Measurements from ENCODE around the gene OR8G5. TPM values are rescaled to one million over a fixed set of nuclear protein-coding genes. Genes with fewer than 3 reads are reported as not detected.
"Not testable (repeated sequence)": the region's sequence is repeated elsewhere in the genome, so short reads cannot be mapped to it uniquely, and the experiment has no call there.

OR8G5 gene
- total RNA-seq, 1 donor from 2014 or later: not detected

GRCh38 chr11:124240621-124241397 lies 15.4 kb upstream of the OR8G5 start, which contains the start of gene OR8G1:
Gene OR8G1 (plus strand): TSS chr11:124241095. CDS start chr11:124249676, 8,581 bp downstream.
- intact Hi-C loops (cut with micrococcal nuclease): no loop called here
- H3K36me3 Mint-ChIP-seq (ENCODE audit: low read depth): no peaks in the 10 kb centered on the region
- no peak within 1 kb of the TSS for H3K27ac Mint-ChIP-seq
- no peak for DNase-seq (ENCODE audit: low spot score)
- H3K4me3 Mint-ChIP-seq: no peak within 1 kb of the TSS
- H3K27me3 Mint-ChIP-seq (ENCODE audit: insufficient read depth): no peaks in the 10 kb centered on the region
- H3K4me1 Mint-ChIP-seq (ENCODE audit: low read depth): no peaks in the 10 kb centered on the region
- H3K9me3 Mint-ChIP-seq: no peaks in the 10 kb centered on the region

GRCh38 chr11:124249869-124250268 lies 6.3 kb upstream of the OR8G5 start:
- H3K27ac Mint-ChIP-seq; H3K9me3 Mint-ChIP-seq; intact Hi-C loops (cut with micrococcal nuclease); H3K4me1 Mint-ChIP-seq (ENCODE audit: low read depth); H3K4me3 Mint-ChIP-seq; H3K27me3 Mint-ChIP-seq (ENCODE audit: insufficient read depth); DNase-seq (ENCODE audit: low spot score); H3K36me3 Mint-ChIP-seq (ENCODE audit: low read depth): not testable (repeated sequence)

- H3K9me3 Mint-ChIP-seq; H3K4me1 Mint-ChIP-seq (ENCODE audit: low read depth); DNase-seq (ENCODE audit: low spot score); intact Hi-C loops (cut with micrococcal nuclease); H3K36me3 Mint-ChIP-seq (ENCODE audit: low read depth); H3K27ac Mint-ChIP-seq; H3K27me3 Mint-ChIP-seq (ENCODE audit: insufficient read depth); H3K4me3 Mint-ChIP-seq: not testable (repeated sequence)
Observed at GRCh38 chr11:124265041-124265440, 8.9 kb downstream of the OR8G5 start.

GRCh38 chr11:124270886-124271285 lies 14.7 kb downstream of the OR8G5 start:
- H3K27me3 Mint-ChIP-seq (ENCODE audit: insufficient read depth); H3K27ac Mint-ChIP-seq; intact Hi-C loops (cut with micrococcal nuclease): not testable (repeated sequence)

GRCh38 chr11:124274000-124274399 lies 17.8 kb downstream of the OR8G5 start:
- intact Hi-C loops (cut with micrococcal nuclease): no loop called here
- H3K4me1 Mint-ChIP-seq (ENCODE audit: low read depth): peaks cover 8% of the 10 kb centered on the region
- no peaks in the 10 kb centered on the region for H3K27me3 Mint-ChIP-seq (ENCODE audit: insufficient read depth)

More at GRCh38 chr11:124270886-124271285, 14.7 kb downstream of the OR8G5 start:
- H3K9me3 Mint-ChIP-seq; DNase-seq (ENCODE audit: low spot score); H3K4me1 Mint-ChIP-seq (ENCODE audit: low read depth); H3K4me3 Mint-ChIP-seq; H3K36me3 Mint-ChIP-seq (ENCODE audit: low read depth): not testable (repeated sequence)

GRCh38 chr11:124276081-124276480 lies 19.9 kb downstream of the OR8G5 start:
- Mint-ChIP-seq H3K4me1 (ENCODE audit: low read depth) (peaks cover 8% of the 10 kb centered on the region), H3K4me3 (no peak overlapping the region), H3K9me3 (no peaks in the 10 kb centered on the region), H3K27ac (no peak overlapping the region), H3K36me3 (ENCODE audit: low read depth) (no peaks in the 10 kb centered on the region), H3K27me3 (ENCODE audit: insufficient read depth) (no peaks in the 10 kb centered on the region)
- intact Hi-C loops (cut with micrococcal nuclease): no loop called here
- DNase-seq (ENCODE audit: low spot score): no peak

More at GRCh38 chr11:124274000-124274399, 17.8 kb downstream of the OR8G5 start:
- no peak for DNase-seq (ENCODE audit: low spot score)
- Mint-ChIP-seq H3K36me3 (ENCODE audit: low read depth) (no peaks in the 10 kb centered on the region), H3K27ac (no peak overlapping the region), H3K4me3 (no peak overlapping the region), H3K9me3 (no peaks in the 10 kb centered on the region)

- no peak overlapping the region for H3K27ac Mint-ChIP-seq
- DNase-seq (ENCODE audit: low spot score): no peak
- no peaks in the 10 kb centered on the region for H3K9me3 Mint-ChIP-seq
- intact Hi-C loops (cut with micrococcal nuclease): no loop called here
- no peaks in the 10 kb centered on the region for H3K27me3 Mint-ChIP-seq (ENCODE audit: insufficient read depth)
- no peaks in the 10 kb centered on the region for H3K36me3 Mint-ChIP-seq (ENCODE audit: low read depth)
- H3K4me1 Mint-ChIP-seq (ENCODE audit: low read depth): peaks cover 8% of the 10 kb centered on the region
- H3K4me3 Mint-ChIP-seq: no peak overlapping the region
Observed at GRCh38 chr11:124277207-124277606, 21.0 kb downstream of the OR8G5 start.

GRCh38 chr11:124277804-124278203 lies 21.6 kb downstream of the OR8G5 start:
- H3K4me1 Mint-ChIP-seq (ENCODE audit: low read depth): peaks cover 8% of the 10 kb centered on the region
- H3K36me3 Mint-ChIP-seq (ENCODE audit: low read depth): no peaks in the 10 kb centered on the region
- no peak overlapping the region for H3K27ac Mint-ChIP-seq
- no peaks in the 10 kb centered on the region for H3K9me3 Mint-ChIP-seq
- H3K4me3 Mint-ChIP-seq: no peak overlapping the region
- DNase-seq (ENCODE audit: low spot score): no peak
- intact Hi-C loops (cut with micrococcal nuclease): no loop called here
- no peaks in the 10 kb centered on the region for H3K27me3 Mint-ChIP-seq (ENCODE audit: insufficient read depth)

GRCh38 chr11:124278261-124278660 lies 22.1 kb downstream of the OR8G5 start:
- H3K27ac Mint-ChIP-seq: no peak overlapping the region
- intact Hi-C loops (cut with micrococcal nuclease): no loop called here
- H3K27me3 Mint-ChIP-seq (ENCODE audit: insufficient read depth): no peaks in the 10 kb centered on the region
- H3K4me1 Mint-ChIP-seq (ENCODE audit: low read depth): peaks cover 8% of the 10 kb centered on the region
- no peaks in the 10 kb centered on the region for H3K36me3 Mint-ChIP-seq (ENCODE audit: low read depth)
- no peak for DNase-seq (ENCODE audit: low spot score)
- H3K4me3 Mint-ChIP-seq: no peak overlapping the region
- no peaks in the 10 kb centered on the region for H3K9me3 Mint-ChIP-seq

GRCh38 chr11:124285610-124286344 lies 29.6 kb downstream of the OR8G5 start:
- no peaks in the 10 kb centered on the region for H3K27me3 Mint-ChIP-seq (ENCODE audit: insufficient read depth)
- no peak overlapping the region for H3K27ac Mint-ChIP-seq
- intact Hi-C loops (cut with micrococcal nuclease): no loop called here
- H3K9me3 Mint-ChIP-seq: peaks cover 3% of the 10 kb centered on the region
- DNase-seq (ENCODE audit: low spot score): no peak
- H3K36me3 Mint-ChIP-seq (ENCODE audit: low read depth): no peaks in the 10 kb centered on the region
- H3K4me1 Mint-ChIP-seq (ENCODE audit: low read depth): no peaks in the 10 kb centered on the region
- no peak overlapping the region for H3K4me3 Mint-ChIP-seq

GRCh38 chr11:124294687-124295086 lies 38.5 kb downstream of the OR8G5 start:
- no peak overlapping the region for H3K27ac Mint-ChIP-seq

GRCh38 chr11:124296016-124296415 lies 39.8 kb downstream of the OR8G5 start:
- no peak overlapping the region for H3K4me3 Mint-ChIP-seq
- intact Hi-C loops (cut with micrococcal nuclease): no loop called here
- H3K27ac Mint-ChIP-seq: no peak overlapping the region
- H3K4me1 Mint-ChIP-seq (ENCODE audit: low read depth): no peaks in the 10 kb centered on the region
- H3K27me3 Mint-ChIP-seq (ENCODE audit: insufficient read depth): no peaks in the 10 kb centered on the region
- no peaks in the 10 kb centered on the region for H3K36me3 Mint-ChIP-seq (ENCODE audit: low read depth)
- H3K9me3 Mint-ChIP-seq: no peaks in the 10 kb centered on the region
- no peak for DNase-seq (ENCODE audit: low spot score)

More at GRCh38 chr11:124294687-124295086, 38.5 kb downstream of the OR8G5 start:
- intact Hi-C loops (cut with micrococcal nuclease): no loop called here
- H3K36me3 Mint-ChIP-seq (ENCODE audit: low read depth): no peaks in the 10 kb centered on the region
- no peak overlapping the region for H3K4me3 Mint-ChIP-seq
- H3K27me3 Mint-ChIP-seq (ENCODE audit: insufficient read depth): no peaks in the 10 kb centered on the region
- DNase-seq (ENCODE audit: low spot score): no peak
- H3K9me3 Mint-ChIP-seq: no peaks in the 10 kb centered on the region
- H3K4me1 Mint-ChIP-seq (ENCODE audit: low read depth): no peaks in the 10 kb centered on the region

GRCh38 chr11:124297921-124298320 lies 41.7 kb downstream of the OR8G5 start:
- peaks cover under 1% of the 10 kb centered on the region for H3K27me3 Mint-ChIP-seq (ENCODE audit: insufficient read depth)
- H3K9me3 Mint-ChIP-seq: no peaks in the 10 kb centered on the region
- intact Hi-C loops (cut with micrococcal nuclease): no loop called here
- H3K36me3 Mint-ChIP-seq (ENCODE audit: low read depth): no peaks in the 10 kb centered on the region
- no peaks in the 10 kb centered on the region for H3K4me1 Mint-ChIP-seq (ENCODE audit: low read depth)
- no peak overlapping the region for H3K27ac Mint-ChIP-seq
- DNase-seq (ENCODE audit: low spot score): no peak
- no peak overlapping the region for H3K4me3 Mint-ChIP-seq
